Fibroblast of villous mesenchyme (primary cell): ENCODE measurements around the gene RPS6KB1. TPM values are rescaled to one million over a fixed set of nuclear protein-coding genes. Genes with fewer than 3 reads are reported as not detected.
"Not testable (repeated sequence)": the region's sequence is repeated elsewhere in the genome, so short reads cannot be mapped to it uniquely, and the experiment has no call there.

ENCODE experiments used
- DNase-seq: peaks from one replicate; pipeline ENCODE4 v3.0.0-alpha.2; 2010; ENCODE audit warnings: low read depth
- H3K4me3 ChIP-seq: 2 replicates; pipeline ENCODE4 v1.5.1; 2011; ENCODE audit warnings: low read depth, mild to moderate bottlenecking, low read length
- total RNA-seq: library from RNA; depleted of rRNA; stranded (reverse); fragments of >200 nt; gene quantifications from 2 replicates; pipeline ENCODE4 v1.2.3, GENCODE V29; 2012
- TF ChIP-seq, protein P1 (sequence below): IDR thresholded peaks from 2 replicates; pipeline ENCODE4 v1.5.1; 2012; ENCODE audit warnings: low read depth, mild to moderate bottlenecking, low read length; ENCODE audit not compliant: insufficient read depth

RPS6KB1 gene
- total RNA-seq, 1 donor = 26.3 TPM

DNA sequence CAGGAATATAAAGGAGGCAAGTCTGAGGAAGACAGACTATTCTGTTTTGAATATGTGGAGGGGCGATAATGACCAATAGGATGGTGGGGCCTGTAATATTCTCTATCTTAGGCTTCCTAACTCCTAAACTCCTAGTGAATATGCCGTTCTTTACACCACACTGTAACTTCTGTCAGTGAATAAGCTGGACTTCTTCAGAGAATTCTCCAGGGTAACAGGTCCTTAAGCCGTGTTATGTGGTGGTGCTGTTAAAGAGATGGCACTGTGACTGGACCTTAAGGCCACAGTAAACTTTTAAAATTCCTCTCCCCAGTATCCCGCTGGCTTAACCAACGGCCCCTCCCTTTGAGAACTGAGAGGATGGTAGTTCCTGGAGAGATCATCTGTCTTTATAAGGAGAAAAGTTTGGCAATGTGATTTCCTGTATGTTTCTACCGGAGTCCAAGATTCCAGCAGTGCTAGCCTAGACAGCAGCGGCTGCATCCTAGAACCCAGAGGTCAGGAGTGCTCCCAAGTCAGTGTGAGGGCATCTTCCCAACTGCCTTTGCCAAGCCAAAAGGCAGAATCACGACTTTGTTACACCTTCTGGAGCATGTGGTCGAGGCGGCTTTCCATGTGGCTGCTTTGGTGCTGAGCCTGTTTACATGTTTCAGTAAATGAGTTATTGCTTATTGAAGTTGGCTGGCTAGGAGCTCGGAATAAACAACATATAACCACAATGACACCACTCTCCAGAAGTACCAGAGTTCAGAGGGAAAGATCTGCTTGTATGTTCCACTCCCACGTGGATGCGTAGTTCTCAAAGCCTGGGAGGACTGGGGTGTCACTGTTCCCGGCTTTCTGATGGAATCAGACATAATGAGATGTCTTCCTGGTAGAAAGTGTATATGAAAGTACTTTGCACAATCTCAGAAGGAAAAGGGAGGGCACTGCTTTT, 41.2 kb upstream of the RPS6KB1 start:
- peak; percentile 100 for DNase-seq
- H3K4me3 ChIP-seq = no peak overlapping the region
- TF ChIP-seq, protein P1, sequence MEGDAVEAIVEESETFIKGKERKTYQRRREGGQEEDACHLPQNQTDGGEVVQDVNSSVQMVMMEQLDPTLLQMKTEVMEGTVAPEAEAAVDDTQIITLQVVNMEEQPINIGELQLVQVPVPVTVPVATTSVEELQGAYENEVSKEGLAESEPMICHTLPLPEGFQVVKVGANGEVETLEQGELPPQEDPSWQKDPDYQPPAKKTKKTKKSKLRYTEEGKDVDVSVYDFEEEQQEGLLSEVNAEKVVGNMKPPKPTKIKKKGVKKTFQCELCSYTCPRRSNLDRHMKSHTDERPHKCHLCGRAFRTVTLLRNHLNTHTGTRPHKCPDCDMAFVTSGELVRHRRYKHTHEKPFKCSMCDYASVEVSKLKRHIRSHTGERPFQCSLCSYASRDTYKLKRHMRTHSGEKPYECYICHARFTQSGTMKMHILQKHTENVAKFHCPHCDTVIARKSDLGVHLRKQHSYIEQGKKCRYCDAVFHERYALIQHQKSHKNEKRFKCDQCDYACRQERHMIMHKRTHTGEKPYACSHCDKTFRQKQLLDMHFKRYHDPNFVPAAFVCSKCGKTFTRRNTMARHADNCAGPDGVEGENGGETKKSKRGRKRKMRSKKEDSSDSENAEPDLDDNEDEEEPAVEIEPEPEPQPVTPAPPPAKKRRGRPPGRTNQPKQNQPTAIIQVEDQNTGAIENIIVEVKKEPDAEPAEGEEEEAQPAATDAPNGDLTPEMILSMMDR = no peak

DNA sequence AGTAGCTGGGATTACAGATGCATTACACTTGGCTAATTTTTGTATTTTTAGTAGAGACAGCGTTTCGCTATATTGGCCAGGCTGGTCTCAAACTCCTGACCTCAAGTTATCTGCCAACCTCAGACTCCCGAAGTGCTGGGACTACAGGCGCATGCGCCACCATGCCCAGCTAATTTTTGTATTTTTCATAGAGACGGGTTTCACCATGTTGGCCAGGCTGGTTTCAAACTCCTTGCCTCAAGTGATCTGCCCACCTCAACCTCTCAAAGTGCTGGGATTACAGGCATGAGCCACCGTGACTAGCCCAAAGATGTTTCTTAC, 40.1 kb upstream of the RPS6KB1 start:
- DNase-seq, H3K4me3 ChIP-seq: not testable (repeated sequence)

DNA sequence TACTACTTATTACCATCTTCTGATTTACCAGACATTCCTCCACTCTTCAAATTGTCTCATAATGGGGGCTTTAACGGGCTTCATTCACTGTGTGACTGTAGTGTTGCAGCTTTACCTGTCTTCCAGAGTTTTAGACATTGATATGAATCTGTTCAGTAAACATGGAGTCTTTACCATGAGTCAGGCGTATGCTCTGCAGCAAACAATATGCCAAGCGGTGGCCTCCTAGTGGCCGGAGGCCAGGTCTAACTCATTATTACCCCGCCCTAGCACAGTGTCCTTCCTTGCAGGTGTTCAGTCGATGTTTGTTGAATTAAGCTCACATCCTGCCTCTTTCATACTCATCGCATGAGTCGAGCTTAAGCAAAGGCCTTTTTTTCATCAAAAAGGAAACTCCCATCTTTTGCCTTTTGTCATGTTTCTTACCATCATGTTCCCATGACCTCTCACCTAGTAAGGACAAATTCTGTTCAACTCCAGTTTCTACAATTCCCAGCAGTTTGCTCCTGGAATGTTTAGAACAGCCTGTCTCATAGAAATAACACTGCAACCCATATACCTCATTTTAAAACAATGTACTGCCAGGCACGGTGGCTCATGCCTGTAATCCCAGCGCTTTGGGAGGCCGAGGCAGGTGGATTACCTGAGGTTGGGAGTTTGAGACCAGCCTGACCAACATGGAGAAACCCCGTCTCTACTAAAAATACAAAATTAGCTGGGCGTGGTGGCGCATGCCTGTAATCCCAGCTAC, 39.6 kb upstream of the RPS6KB1 start:
- H3K4me3 ChIP-seq = no peak overlapping the region
- TF ChIP-seq, protein P1 = peak; percentile 60
- DNase-seq = peak; percentile 96

DNA sequence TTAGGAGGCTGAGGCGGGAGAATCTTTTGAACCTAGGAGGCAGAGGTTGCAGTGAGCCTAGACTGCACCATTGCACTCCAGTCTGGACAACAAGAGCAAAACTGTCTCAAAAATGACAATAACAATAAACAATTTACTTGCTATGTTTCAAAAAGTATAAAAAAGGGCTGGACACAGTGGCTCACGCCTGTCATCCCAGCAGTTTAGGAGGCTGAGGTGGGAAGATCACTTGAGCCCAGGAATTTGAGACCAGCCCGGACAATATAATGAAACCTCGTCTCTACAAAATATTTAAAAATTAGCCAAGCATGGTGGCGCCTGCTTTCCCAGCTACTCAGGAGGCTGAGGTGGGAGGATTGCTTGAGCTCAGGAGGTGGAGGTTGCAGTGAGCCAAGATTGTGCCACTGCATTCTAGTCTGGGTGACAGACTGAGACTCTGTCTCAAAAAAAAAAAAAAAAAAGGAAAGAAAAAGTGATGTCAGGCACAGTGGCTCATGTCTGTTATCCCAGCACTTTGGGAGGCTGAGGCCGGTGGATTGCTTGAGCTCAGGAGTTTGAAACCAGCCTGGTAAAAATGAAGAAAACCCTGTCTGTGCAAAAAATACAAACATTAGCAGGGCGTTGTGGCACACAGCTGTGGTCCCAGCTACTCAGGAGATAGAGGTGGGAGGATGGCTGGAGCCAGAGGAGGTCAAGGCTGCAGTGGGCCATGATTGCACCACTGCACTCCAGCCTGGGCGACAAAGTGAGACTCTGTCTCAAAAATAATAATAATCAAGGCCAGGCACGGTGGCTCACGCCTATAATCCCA, 38.8 kb upstream of the RPS6KB1 start:
- H3K4me3 ChIP-seq, DNase-seq: not testable (repeated sequence)

DNA sequence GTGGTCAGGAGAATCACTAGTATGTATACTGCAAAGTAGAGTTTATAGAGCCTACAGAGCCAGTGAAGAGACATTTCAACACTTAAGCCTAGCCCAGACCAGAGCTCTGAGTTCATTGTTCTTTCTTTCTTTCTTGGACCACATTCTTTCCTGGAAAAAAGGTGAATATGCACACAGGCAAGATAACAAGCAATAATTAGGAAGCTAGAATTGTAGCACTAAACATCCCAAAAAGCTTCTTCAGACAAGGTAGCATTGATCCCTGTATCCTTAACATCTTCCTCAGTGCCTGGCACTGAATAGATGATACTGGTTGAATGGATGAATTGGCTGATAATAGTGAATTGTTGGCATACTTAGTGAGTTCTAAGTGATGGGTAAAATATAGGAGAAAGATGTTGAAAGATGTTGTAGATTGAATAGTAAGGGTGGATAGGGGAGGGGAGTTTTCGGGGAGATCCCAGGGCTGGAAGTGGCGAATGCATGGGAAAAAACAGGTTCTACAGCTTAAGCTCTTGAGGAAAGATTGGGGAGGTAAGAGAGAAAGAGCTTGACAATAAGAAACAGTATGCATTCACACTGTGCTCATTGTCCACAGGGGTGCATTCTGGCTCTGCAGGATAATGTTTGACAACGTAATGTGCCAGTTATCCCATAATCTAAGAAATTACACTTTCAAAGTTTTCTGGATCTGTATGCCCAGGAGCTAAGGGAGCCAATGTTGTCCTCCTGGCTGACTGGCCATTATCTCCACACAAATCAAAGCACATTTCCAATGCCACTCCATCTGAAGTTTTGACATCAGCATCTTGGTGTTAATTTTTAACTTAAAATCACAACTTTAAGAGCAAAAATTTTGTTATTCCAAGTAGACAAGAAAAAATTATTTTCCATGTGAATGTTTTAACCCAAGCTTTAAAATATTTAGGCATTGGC, 35.8 kb upstream of the RPS6KB1 start:
- TF ChIP-seq, protein P1 = no peak
- no peak overlapping the region for H3K4me3 ChIP-seq
- DNase-seq = no peak

DNA sequence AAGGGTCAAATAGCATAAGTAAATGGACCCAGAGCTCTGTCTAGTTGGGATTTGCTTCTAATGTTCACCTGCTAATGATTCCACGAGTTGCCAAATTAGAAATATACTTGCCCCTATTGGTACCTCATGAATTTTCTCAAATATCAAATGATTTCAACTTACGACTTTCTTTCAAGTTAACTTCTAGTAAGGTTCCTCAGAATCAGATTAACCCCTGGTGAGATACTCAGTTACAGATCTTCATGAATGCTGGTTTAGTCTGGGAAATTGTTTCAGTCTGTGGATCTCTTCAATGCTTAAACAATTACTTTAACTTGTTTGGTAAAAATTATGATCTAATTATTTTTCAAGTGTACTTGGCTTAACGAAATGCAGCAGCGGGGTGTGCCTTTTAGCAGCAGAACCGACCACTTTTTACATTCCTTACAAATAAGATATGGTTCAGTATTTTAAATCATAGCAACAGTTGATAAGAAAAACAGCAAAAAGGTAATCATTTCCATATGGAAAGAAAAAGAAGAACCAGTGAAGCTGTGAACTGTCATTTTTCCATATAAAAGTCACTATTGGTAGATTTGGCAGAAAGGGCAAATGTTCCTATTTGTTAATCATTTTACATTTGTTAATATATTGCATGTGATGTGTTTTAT, 34.6 kb upstream of the RPS6KB1 start:
- peak; percentile 29 for DNase-seq
- H3K4me3 ChIP-seq = no peak overlapping the region
- TF ChIP-seq, protein P1 = no peak

DNA sequence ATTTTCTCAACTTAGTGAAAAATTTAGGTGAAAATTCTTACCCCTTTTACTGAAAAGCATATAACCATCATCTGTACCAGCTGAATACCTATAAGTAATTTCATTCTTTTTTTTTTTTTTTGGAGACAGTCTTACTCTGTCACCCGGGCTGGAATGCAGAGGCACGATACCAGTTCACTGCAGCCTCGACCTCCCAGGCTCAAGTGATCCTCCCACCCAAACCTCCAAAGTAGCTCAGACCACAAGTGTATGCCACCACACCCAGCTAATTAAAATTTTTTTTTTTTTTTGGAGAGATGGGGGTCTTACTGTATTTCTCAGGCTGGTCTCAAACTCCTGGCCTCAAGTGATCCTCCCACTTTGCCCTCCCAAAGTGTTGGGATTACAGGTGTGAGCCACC, 34.0 kb upstream of the RPS6KB1 start:
- no peak for DNase-seq
- TF ChIP-seq, protein P1 = no peak
- no peak overlapping the region for H3K4me3 ChIP-seq
